ENCODE measurements around the gene SMAD2. TPM values are rescaled to one million over a fixed set of nuclear protein-coding genes. Genes with fewer than 3 reads are reported as not detected.

Gene SMAD2
- polyA plus RNA-seq, 2 of the 4 experiments (the other 2 are of a cell fraction), result 131 to 229 TPM

- H3K27ac ChIP-seq, result peak overlapping the region; percentile 13 to 46; a peak in 3 of 6 replicates
- DNase-seq (ENCODE audit: low read depth in 1 of 2, low spot score in 1 of 2) (no peak), FAIRE-seq (no peak), ATAC-seq (no peak)
- H3K4me1 ChIP-seq, result peaks cover 14% of the 10 kb centered on the region; the same call in 2 of the 3 replicates
- WGBS (ENCODE audit: missing lambda C conversion rate), result 81% methylated on average over 6 of the region's 6 CpGs
- H3K4me3 ChIP-seq, result no peak overlapping the region
- H3K4me2 ChIP-seq, result no peak overlapping the region
- POLR2A ChIA-PET, result no interaction called here
- 0 out of 3 replicates have a peak, but pooled peaks cover 3% of the 10 kb centered on the region for H3K9me3 ChIP-seq
- CTCF ChIA-PET, result no interaction called here
- TF ChIP-seq NPAS2 (CRISPR knock-in tag; IDR thresholded peaks at IDR 0.05; ENCODE audit: borderline replicate concordance) (no peak), MYC (IDR thresholded peaks at IDR 0.05; ENCODE audit: borderline replicate concordance, low read length) (no peak), KDM5A (IDR thresholded peaks at IDR 0.05) (no peak), CHD4 (IDR thresholded peaks at IDR 0.05; ENCODE audit: borderline replicate concordance) (no peak), RNF2 (IDR thresholded peaks at IDR 0.05; ENCODE audit: borderline replicate concordance, low read depth) (no peak), EHMT2 (IDR thresholded peaks at IDR 0.05; ENCODE audit: low read depth) (no peak), RCOR1 (IDR thresholded peaks at IDR 0.05; ENCODE audit: low read depth, low read length) (no peak), HOXB5 (CRISPR knock-in tag; IDR thresholded peaks at IDR 0.05) (no peak), HOXA7 (CRISPR knock-in tag; IDR thresholded peaks at IDR 0.05) (no peak), ZFP36 (IDR thresholded peaks at IDR 0.05; ENCODE audit: borderline replicate concordance, partially characterized antibody) (no peak), FOSB (CRISPR knock-in tag; IDR thresholded peaks at IDR 0.05) (no peak), PBX3 (IDR thresholded peaks at IDR 0.05) (no peak), CBX8 (IDR thresholded peaks at IDR 0.05) (no peak), ATOH8 (CRISPR knock-in tag; IDR thresholded peaks at IDR 0.05; ENCODE audit: low read depth) (no peak), HOXB13 (CRISPR knock-in tag; IDR thresholded peaks at IDR 0.05; ENCODE audit: low read depth) (no peak), TFCP2L1 (CRISPR knock-in tag; IDR thresholded peaks at IDR 0.05) (no peak), POLR2AphosphoS2 (conservative IDR thresholded peaks at IDR 0.05; ENCODE audit: low read length) (no peak)
- TF ChIP-seq, protein P1, sequence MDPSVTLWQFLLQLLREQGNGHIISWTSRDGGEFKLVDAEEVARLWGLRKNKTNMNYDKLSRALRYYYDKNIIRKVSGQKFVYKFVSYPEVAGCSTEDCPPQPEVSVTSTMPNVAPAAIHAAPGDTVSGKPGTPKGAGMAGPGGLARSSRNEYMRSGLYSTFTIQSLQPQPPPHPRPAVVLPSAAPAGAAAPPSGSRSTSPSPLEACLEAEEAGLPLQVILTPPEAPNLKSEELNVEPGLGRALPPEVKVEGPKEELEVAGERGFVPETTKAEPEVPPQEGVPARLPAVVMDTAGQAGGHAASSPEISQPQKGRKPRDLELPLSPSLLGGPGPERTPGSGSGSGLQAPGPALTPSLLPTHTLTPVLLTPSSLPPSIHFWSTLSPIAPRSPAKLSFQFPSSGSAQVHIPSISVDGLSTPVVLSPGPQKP (IDR thresholded peaks at IDR 0.05; ENCODE audit: low read depth, low read length), result no peak
- TF ChIP-seq, protein P2, sequence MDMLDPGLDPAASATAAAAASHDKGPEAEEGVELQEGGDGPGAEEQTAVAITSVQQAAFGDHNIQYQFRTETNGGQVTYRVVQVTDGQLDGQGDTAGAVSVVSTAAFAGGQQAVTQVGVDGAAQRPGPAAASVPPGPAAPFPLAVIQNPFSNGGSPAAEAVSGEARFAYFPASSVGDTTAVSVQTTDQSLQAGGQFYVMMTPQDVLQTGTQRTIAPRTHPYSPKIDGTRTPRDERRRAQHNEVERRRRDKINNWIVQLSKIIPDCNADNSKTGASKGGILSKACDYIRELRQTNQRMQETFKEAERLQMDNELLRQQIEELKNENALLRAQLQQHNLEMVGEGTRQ (IDR thresholded peaks at IDR 0.05), result no peak
Observed at GRCh38 chr18:47953471-47953931, 23.0 kb upstream of the SMAD2 start.

DNA sequence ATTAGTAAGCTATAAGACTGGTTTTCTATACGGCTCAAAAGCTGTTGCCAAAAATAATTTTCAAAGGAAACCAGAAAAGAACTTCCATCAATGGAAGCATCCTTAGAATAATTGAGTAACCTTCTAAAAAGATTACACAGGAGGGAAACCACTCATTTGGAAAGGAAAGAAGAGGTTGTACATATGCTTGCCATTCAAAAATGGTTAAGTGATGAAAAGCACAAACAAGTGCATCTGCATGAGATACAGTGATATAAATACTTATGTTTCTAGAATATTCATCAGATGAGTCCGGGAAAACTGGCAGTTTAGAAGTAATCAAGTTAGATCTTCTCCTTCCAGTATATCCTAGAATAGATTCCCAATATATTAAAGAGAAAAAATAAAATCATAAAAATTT is 20.1 kb upstream of the SMAD2 start:
- ChIA-PET POLR2A (no interaction called here), CTCF (interaction anchor here (0.6 to 1.1 kb wide), 2 partner anchors 53 to 81 kb away, joined by 3 to 4 read pairs; no protein-coding TSS in a partner anchor)
- WGBS (ENCODE audit: missing lambda C conversion rate), result 65% methylated on average over 2 of the region's 2 CpGs
- ATAC-seq, result no peak
- Histone ChIP-seq H3K4me3 (no peak overlapping the region), H3K9me3 (peaks cover 14% of the 10 kb centered on the region; the same call in 1 of the 3 replicates), H3K27ac (peak overlapping the region in 1 of 2 experiments; percentile 50; a peak in 1 of 6 replicates), H3K4me1 (peaks cover 18% of the 10 kb centered on the region), H3K4me2 (no peak overlapping the region)
- DNase-seq (ENCODE audit: low read depth in 1 of 2, low spot score in 1 of 2), result no peak
- FAIRE-seq, result no peak
- TF ChIP-seq RCOR1 (IDR thresholded peaks at IDR 0.05; ENCODE audit: low read depth, low read length) (no peak), PHF8 (IDR thresholded peaks at IDR 0.05; ENCODE audit: borderline replicate concordance, low read depth) (no peak), RAD21 (conservative IDR thresholded peaks at IDR 0.05 in 1 of 2, IDR thresholded peaks at IDR 0.05 in 1 of 2) (no peak), HOXB13 (CRISPR knock-in tag; IDR thresholded peaks at IDR 0.05; ENCODE audit: low read depth) (no peak), RARB (CRISPR knock-in tag; IDR thresholded peaks at IDR 0.05) (no peak), CTCF (IDR thresholded peaks at IDR 0.05) (no peak), CEBPB (IDR thresholded peaks at IDR 0.05) (no peak), POLR2AphosphoS2 (conservative IDR thresholded peaks at IDR 0.05; ENCODE audit: low read length) (no peak), HEYL (CRISPR knock-in tag; IDR thresholded peaks at IDR 0.05) (no peak), NPAS2 (CRISPR knock-in tag; IDR thresholded peaks at IDR 0.05; ENCODE audit: borderline replicate concordance) (no peak), ESRRA (IDR thresholded peaks at IDR 0.05; ENCODE audit: borderline replicate concordance, low read length) (no peak), CBX2 (IDR thresholded peaks at IDR 0.05; ENCODE audit: borderline replicate concordance, low read depth) (no peak), HOXB5 (CRISPR knock-in tag; IDR thresholded peaks at IDR 0.05) (no peak), CHD2 (IDR thresholded peaks at IDR 0.05; ENCODE audit: low read length, partially characterized antibody) (no peak), GATA3 (IDR thresholded peaks at IDR 0.05; ENCODE audit: borderline replicate concordance) (no peak), NR3C1 (IDR thresholded peaks at IDR 0.05) (no peak)
- TF ChIP-seq, protein P1 (IDR thresholded peaks at IDR 0.05; ENCODE audit: low read depth, low read length), result no peak
